Embryonic facial prominence (tissue), 1 donor: ENCODE data around the gene TMSB15C.
"Not testable (repeated sequence)": the region's sequence is repeated elsewhere in the genome, so short reads cannot be mapped to it uniquely, and the experiment has no call there.

Experiments
- DNase-seq: peaks from one replicate; pipeline ENCODE4 v3.0.0-alpha.2; 2016; ENCODE audit errors: extremely low spot score

The TMSB15C gene

GRCh38 chrX:104075778-104076445 lies at the start of gene TMSB15C:
TSS of gene TMSB15C (minus strand) at chrX:104076236.
- DNase-seq = not testable (repeated sequence)

- no peak for DNase-seq
These were observed 46.8 kb upstream of the TMSB15C start for GRCh38 chrX:104122829-104123228.

- DNase-seq = no peak
These were observed 42.7 kb upstream of the TMSB15C start for GRCh38 chrX:104118765-104119164.

GRCh38 chrX:104117759-104118158 lies 41.7 kb upstream of the TMSB15C start:
- DNase-seq = no peak

GRCh38 chrX:104113222-104113965 lies 37.4 kb upstream of the TMSB15C start:
- DNase-seq = no peak

GRCh38 chrX:104112326-104112951 lies 36.4 kb upstream of the TMSB15C start, which contains the start of gene ZCCHC18:
TSS of gene ZCCHC18 (plus strand) at chrX:104112523. CDS start at chrX:104114112, 1,589 bp downstream.
- DNase-seq = no peak

GRCh38 chrX:104110491-104111240 lies 34.6 kb upstream of the TMSB15C start:
- DNase-seq = not testable (repeated sequence)

- no peak for DNase-seq
These were observed 32.9 kb upstream of the TMSB15C start for GRCh38 chrX:104108955-104109354.

GRCh38 chrX:104105330-104106262 lies 29.6 kb upstream of the TMSB15C start:
- no peak for DNase-seq

GRCh38 chrX:104104676-104105075 lies 28.6 kb upstream of the TMSB15C start:
- no peak for DNase-seq

- no peak for DNase-seq
These were observed 22.9 kb upstream of the TMSB15C start for GRCh38 chrX:104098919-104099318.

- peak; percentile 12 for DNase-seq
These were observed 22.2 kb upstream of the TMSB15C start for GRCh38 chrX:104098151-104098808.

- no peak for DNase-seq
These were observed 9.9 kb upstream of the TMSB15C start for GRCh38 chrX:104085919-104086318.

GRCh38 chrX:104085477-104085876 lies 9.4 kb upstream of the TMSB15C start:
- DNase-seq = no peak

GRCh38 chrX:104084534-104085277 lies 8.7 kb upstream of the TMSB15C start:
- no peak for DNase-seq

- DNase-seq = no peak
These were observed 8.0 kb upstream of the TMSB15C start for GRCh38 chrX:104084063-104084462.

- DNase-seq = not testable (repeated sequence)
These were observed 1.8 kb upstream of the TMSB15C start for GRCh38 chrX:104077854-104078253.

- DNase-seq = not testable (repeated sequence)
These were observed 13.4 kb downstream of the TMSB15C start for GRCh38 chrX:104062636-104063035.

- not testable (repeated sequence) for DNase-seq
These were observed 21.1 kb downstream of the TMSB15C start for GRCh38 chrX:104054956-104055355.

GRCh38 chrX:104047171-104047570 lies 28.9 kb downstream of the TMSB15C start:
- DNase-seq = no peak
